Stimulated activated naive CD8-positive, alpha-beta T cell treated with anti-CD3 and anti-CD28 coated beads, Interleukin-15, Interleukin-2, amounts not matched to agents 100 U/mL and 50 U/mL, for 24 hours (primary cell): ENCODE data around the gene ACOT7.
A peak's percentile ranks its signal among the peaks of the same experiment; 100 is the strongest.

ENCODE experiments used
- ATAC-seq: fragments of 150-1000 bp; cut with Tn5 transposase; one replicate; pipeline ENCODE4 v1.10.0; 2021
- DNase-seq: peaks from one replicate; pipeline ENCODE4 v3.0.0; 2021

The ACOT7 gene

DNA sequence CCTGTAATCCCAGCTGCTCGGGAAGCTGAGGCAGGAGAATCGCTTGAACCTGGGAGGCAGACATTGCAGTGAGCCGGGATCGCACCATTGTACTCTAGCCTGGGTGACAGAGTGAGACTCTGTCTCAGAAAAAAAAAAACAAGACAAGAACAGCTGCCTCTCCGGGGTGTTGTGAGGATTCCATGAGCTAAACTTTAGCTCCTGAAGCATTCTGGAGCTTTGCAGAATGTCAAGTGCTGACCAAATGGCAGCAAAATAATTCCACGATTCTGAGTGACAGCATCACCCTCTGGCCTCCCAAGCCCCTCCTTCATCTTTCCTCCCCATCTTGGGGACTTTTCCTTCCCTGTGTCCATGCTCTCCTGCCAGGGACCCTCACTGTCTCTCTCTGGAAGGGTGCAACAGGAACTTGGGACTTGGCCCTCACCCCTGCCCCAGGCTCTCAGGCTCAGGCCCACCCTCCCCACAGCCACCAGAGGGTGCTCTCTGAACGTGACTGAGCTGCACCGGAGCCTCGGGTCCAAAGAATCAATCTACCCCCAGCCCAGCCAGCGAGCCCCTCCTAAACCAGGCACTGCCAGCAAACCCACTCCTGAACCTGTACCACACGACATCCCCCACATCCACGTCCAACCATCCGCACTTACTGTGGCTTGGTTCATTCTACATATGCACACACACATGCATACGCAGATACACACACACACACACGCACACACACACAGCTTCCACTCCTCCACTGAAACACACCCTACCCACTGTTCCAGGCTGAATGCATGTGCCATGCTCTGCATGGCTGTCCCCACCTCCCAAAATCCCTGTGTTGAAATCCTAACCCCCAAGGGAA lies 45.7 kb downstream of the ACOT7 start:
- peak; percentile 68 for DNase-seq
- ATAC-seq: peak; percentile 68

DNA sequence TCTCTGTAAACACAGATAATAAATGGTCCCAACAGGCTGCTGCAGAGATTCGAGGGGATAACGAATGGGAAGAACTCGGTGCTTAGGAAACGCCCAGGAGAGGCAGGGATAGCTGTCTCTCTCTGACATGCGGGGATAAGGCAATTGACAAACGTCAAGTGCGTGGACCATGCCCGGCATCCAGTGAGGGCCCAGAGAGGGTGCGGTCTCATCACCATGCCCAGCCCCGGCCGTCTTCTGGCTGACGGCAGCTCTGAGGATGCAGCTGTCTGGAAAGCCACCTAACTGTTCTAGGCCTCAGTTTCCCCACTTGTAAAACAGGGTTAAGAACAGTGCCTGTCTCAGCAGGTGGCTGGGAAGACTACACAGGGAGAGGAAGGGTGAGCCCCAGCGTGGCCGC lies 48.1 kb downstream of the ACOT7 start:
- no peak for ATAC-seq
- no peak for DNase-seq

DNA sequence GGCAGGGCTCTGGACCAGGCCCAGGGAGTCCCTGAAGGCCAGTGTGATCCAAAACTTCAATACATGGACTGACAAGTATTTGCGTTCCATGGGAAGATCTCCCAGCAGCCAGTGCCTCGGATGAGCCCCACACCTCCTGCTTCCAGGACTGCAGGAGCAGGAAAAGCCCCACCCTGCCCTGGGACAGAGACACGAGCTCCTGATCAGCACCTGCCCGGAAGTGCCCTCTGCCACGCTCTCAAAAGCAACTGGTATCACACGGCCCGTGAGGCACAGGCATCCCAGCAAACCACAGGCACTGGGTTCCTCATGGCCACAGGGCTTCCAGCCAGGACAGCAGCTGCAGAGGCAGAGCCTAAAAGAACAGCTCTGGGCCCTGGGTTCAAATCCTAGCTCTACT lies 48.6 kb downstream of the ACOT7 start:
- DNase-seq: no peak
- no peak for ATAC-seq

DNA sequence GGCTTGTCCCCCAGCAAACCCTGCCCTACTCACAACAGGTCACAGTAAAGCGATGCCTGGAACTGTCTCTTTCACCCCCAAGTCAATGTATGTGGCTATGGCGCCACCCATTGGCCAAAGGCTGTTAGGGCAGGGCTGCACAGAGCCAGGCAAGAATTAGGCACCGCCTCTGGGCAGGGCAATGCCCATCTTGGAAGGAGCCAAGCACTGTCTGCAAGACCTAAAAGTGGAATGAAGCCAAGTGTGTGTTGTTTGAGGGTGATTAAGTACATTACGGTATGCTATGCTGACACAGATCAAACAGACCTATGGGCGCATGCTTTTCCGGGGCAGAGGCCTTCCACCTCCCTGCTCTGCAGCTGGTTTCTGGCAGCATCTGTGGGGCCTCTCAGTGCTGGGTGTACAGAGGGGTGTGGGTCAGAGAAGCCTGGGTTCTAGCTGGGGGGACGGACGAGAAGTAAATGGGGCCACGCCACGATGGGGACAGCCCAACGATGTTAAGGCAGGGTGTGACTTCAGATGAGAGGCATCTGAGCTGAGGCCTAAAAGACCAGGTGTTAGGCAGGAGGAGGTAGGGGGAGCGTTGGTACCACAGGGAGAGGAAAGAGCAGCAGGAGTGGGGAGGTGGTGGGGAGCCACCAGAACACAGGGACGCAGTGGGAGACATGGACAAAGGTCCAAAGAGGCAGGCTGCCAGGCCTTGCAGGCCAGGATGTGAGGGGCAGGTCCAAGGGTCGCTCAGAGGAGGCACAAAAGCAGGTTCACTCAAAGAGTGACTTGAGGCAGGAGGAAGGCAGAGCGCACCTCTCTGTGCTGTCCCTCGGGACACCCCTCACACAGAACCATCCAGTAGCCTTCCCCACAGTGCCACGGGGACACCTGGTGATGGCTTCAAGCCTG lies 49.8 kb downstream of the ACOT7 start:
- DNase-seq: peak; percentile 67
- peak; percentile 65 for ATAC-seq

DNA sequence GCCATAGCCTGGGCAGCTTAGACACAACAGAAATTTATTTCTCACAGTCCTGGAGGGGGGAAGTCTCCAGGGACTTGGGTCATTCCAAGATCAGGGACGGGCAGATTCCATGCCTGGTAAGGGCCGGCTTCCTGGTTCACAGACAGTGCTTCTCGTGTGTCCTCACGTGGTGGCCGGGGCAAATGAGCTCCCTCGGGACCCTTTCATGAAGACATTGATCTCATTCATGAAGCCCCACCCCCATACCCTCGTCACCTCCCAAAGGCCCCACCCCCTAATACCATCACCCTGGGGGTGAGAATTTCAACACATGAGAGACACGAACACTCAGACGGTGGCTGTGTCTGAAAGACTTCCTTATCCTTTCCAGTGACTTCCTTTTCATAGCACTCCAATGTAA lies 51.5 kb downstream of the ACOT7 start:
- ATAC-seq: no peak
- no peak for DNase-seq

DNA sequence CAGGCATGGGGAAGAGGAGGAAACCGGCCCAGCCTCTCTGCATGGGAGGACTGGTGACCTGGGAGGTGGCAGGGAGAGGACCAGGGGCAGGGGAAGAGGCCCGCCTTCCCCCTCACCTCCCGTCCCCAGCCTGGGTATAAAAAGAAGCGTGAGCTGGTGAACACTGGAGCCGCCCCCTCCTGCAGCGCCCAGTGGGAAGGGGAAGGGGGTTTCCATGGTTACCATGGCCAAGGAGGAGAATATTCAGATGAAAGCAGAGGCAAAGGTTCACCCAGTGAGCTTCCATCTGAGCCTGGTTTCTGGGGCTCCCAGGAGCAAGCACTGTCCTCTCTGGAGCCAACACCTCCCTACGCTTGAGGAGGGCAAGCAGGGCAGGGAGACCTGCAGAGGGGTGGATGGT lies 54.9 kb downstream of the ACOT7 start:
- no peak for ATAC-seq
- no peak for DNase-seq

DNA sequence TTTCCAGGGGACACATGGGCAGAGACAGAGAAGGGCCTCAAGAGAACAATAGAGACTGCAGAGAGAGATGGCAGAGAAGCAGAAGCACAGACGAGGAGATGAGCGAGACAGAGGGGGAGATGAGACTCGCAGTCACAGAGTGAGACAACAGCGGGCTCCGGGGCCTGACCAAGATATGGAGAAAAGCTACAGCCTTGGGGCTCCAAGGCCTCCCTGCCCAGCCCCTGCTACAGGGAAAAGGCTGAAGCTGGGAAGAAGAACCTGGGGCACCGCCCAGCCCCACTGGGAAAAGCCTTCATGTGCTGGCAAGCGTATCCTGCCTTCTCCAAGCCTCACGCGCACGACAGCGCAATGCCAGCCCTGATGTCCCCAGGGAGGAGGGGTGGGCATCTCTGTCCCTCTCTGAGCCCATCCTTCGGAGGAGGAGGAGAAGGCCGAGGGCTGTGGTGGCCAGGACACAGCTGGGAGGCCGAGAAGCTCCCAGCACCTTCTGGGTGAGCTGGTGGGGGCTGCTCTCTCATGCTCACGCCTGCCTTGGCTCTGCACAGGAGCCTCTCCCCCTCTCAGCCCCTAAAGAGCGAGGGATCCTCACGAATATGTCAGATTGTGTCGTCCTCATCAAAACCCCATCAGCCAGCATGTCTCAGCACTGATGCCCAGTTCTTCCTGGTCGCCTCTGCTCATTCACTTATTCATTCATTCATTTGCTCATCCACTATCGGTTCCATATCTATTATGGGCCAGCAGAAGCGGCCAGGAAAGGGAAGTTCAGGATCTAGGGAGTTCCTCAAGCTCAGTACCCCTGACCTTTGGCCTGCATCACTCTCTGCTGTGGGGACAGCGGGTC lies 56.6 kb downstream of the ACOT7 start:
- DNase-seq (no peak), ATAC-seq (no peak)

DNA sequence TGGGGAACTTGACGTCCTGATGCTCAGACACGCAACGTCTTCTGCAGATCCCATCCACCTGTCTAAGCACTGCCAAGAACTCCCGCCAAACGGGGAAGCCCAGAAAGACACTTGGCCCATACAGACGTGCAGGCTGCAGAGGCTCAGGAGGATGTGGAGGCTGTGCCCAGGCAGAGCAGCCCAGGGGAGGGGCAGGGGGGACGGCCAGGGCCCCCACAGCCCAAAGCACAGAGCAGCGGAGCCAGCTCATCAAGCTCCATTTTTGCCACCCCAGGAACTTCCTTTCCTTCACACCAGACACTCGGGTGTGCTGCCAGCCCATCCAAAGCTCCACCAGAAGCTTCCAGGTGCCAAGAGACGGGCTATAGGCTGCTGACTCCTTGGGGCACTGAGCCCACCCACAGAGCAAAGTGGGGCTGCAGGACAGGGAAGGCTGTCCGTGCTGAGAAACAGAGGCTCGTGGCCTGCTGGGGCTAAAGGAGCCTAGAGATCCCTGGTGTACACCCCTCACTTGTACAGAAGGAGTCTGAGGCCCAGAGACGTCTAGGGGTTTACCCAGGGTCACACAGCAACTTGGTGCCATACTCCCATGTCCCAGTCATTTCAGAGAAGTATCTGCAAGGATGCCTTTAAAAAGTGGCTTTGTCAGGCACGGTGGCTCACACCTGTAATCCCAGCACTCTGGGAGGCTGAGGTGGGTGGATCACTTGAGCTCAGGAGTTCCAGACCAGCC lies 59.1 kb downstream of the ACOT7 start:
- DNase-seq (no peak), ATAC-seq (no peak)

DNA sequence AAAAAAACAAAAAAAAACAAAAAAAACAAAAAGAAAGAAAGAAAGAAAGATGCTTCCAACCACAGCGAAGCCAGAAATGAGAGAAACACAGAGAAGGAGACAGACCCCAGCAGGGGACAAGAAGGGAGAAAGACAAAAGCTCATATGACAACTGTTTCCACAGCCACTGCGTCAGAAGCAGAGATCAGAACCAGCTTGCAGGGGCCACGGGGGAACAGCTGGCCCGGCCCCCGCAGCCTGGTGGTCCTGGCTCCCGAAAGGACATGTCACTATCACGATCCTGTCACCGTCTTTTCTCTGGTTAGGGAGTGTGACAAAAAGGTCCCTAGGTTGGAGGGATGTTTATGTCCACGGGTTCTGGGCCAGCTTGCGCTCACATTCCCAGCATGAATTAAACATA lies 60.7 kb downstream of the ACOT7 start:
- ATAC-seq: no peak
- no peak for DNase-seq

DNA sequence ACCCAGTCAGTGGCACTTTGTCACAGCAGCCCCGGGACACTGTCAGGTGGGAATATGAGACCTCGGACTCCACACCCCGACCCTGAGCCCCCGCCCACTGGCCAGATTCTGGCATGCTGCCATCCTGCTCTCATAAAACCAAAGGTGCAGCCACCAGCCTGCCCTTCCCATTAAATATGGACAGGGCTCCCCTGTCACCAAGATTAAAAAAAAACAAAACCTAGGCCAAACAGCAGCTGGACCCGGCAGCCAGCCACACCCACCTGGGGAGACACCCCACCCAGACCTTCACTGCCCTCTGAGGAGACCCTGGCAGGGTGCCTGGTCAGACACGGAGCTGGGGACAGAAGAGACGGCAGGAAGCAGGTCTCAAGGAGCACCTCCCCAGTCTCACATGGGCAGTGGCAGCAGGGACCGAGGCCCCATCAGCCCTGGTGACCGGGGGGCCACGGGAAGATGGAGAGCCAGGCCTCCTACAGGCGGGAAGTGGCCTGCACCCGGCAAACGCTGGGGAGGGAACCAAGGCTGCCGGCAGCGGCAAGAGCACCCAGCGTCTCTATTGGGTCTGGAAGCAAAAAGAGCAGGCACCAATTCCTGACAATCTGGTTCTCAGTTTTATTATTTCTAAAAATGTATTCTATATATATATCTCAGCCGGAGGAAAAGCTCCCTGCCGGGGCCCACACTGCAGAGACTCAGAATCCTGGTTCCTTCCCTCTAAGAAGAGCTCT lies 61.9 kb downstream of the ACOT7 start:
- no peak for ATAC-seq

DNA sequence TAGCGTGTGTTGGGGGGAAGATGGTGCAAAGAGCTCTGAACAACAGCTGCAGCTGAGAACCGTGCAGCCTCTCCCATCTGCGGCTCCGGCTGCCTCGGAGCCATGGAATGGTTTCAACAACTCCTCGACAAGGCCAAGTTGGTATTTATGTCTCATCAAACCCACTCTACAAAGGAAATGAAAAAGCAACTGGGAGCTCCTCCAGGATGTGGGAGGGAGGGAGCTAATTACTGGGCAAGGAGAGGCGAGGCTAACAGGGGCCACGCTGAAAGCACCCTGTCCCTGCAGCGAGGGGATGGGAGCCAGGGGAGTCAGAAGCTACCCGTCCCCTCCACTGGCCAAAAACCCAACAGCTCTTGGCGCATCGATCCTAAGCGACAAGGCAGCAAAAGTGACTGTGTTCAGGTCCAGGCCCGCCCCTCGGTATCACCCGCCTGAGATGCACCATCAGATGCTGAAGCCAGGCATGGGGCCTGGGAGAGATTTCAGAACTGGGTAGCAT lies 63.1 kb downstream of the ACOT7 start:
- DNase-seq (no peak), ATAC-seq (no peak)

More for the DNA sequence above, 61.9 kb downstream of the ACOT7 start:
- DNase-seq: no peak

DNA sequence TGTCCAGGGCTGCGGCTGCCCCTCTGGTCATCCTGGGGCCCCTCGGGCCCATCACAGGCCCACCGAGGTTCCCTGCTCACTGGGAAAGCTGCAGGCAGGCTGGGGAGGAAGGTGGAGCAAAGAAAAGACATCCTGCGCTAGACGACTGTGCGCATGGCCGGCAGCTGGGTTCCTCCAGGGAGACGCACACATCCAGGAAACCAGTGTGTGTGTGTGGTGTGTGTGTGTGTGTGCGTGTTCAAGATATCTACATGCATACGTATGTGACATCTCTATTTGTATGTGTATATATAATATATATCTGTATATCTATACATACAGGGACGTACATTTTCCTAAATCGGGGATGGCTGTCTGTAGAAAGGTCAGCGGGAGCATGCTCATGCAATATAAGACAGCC lies 63.7 kb downstream of the ACOT7 start:
- no peak for ATAC-seq
- no peak for DNase-seq

DNA sequence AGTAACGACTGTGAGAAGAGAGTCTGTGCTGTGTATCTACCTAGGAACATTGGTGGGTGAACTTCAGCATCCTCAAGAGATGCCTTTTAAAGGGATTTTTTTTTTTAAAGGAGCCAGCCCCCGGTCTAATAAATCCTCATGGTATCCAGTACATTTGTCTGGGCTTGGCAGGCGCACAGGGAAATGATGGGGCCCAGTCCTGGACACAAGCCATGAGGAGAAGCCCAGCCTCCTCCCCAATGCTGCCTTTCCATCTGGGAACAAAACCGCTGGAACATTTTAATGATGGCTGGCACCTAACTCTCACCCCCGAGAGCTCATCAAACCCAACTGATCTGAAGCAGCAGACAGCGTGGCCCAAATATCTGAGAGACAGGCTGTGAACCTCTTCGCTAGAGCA lies 64.2 kb downstream of the ACOT7 start:
- DNase-seq: no peak
- ATAC-seq: no peak

DNA sequence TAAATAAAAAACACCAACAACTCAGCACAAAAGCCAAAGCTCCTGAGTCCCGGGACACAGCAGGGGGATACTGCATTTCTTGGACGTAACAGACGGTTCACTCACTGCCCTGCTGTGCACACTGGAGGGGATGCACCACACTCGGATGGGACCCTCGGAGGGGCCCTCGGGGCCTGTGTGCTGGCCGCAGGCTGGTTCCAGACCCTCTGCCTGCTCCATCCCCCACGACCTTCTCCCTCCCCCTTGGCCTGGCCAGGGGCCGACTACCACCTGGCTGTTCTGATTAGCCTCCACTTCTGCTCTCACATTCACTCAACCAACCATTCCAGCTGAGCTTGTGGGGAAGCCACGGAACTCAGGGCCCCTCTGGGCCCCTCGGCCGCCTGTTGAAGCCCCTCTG lies 64.9 kb downstream of the ACOT7 start:
- ATAC-seq (no peak), DNase-seq (no peak)

DNA sequence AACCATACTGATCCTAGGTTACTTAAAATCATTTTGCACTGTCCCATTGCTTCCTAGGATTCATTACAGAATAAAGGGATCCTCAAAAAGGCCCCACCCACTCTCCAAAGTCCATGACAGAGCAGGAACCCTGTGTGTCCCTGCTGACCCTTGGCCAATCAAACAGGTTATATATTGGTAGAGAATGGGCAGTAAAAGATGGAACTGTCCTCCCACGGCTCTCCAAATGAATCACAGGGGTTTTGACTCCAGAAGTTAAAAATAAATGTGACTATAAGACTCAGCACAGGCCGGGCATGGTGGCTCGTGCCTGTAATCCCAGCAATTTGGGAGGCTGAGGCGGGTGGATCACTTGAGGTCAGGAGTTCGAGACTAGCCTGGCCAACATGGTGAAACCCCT lies 65.5 kb downstream of the ACOT7 start:
- no peak for ATAC-seq
- DNase-seq: no peak

DNA sequence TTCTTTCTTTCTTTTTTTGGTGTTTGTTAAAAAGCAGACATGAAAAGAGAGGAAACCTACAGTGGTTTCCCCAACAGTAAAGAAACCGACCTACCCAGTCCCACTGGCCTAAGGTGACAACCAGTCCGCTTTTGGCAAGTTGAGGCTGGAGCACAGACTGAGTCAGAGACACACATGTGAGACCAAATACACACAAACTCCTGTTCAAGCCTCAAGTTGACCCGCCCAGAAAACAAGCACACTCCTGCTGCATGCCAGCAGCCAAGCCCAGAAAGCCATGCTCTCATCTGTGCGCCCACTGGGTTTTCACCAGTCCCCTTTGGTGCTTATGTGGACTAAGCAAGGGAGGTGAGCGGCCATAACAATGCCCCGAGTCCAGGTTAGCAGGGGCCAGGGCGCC lies 68.1 kb downstream of the ACOT7 start:
- DNase-seq: no peak
- ATAC-seq: no peak

DNA sequence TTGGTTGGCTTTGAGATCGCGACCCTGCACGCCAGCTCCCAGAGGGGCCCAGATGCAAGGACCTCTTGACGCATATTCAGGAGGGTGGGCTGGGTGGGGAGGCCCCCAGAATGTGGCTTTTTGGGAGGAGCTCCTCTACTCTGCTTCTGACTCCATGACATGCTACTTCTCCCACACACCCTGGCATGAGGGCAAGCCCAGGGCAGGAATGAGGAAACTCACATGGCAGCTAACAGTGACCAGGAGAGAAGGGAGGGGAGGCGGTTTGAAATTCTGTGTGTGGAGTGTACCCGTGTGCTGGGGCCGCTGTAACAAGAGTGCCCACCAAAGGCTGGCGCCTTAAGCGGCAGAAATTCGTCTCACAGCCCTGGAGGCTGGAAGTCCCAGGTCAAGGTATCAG lies 71.4 kb downstream of the ACOT7 start:
- DNase-seq: no peak
- ATAC-seq: no peak

DNA sequence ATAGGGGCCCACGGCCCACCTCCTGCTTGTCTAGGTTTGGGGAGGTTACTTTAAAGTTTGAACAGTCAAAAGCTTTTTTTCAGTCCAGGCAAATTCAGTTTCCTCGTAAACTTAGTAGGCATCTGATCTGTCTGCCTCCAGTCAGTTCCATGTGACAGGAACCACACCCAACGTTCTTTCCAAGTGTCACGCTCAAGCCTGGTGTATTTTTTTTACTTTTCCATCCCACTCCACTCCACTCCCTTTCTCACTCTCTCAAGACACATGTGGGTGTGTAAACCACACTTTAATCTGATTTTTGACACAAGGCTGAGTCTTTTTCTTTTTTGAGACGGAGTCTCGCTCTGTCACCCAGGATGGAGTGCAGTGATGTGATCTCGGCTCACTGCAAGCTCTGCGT lies 72.4 kb downstream of the ACOT7 start:
- ATAC-seq: no peak
- no peak for DNase-seq

DNA sequence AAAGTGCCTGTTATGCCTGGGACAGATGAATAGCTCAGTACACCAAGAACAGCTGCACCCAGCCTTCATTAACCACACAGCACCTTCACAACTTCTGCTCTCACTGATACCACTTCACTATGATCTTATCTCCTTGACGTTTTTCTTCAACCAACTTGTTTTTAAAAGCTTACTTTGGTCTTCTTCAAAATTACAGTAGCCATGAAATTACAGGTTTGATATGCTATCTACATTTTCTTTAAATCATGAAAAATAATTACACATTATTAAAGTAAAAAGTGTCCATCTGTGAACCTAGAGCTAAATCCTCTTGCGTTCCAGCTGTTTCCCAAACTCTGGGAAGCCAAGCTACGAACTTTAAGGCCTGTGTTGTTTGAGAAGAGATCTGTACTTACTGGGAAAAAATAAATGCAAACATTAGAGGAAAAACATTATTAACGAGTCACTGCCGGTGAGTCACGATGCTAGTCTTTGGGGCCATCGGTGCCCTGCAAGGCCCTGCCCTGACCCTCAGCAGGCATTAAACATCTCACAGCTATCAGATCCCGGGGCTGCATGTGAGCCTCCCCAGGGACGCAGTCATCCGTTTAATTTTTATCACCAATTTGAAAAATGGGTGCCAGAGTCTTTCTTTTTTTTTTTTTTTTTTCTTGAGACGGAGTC lies 76.3 kb downstream of the ACOT7 start:
- ATAC-seq: no peak
- DNase-seq: no peak
